ENCODE results near the gene ABCA13.
"Not testable (repeated sequence)": the region's sequence is repeated elsewhere in the genome, so short reads cannot be mapped to it uniquely, and the experiment has no call there.

The ABCA13 gene

DNA sequence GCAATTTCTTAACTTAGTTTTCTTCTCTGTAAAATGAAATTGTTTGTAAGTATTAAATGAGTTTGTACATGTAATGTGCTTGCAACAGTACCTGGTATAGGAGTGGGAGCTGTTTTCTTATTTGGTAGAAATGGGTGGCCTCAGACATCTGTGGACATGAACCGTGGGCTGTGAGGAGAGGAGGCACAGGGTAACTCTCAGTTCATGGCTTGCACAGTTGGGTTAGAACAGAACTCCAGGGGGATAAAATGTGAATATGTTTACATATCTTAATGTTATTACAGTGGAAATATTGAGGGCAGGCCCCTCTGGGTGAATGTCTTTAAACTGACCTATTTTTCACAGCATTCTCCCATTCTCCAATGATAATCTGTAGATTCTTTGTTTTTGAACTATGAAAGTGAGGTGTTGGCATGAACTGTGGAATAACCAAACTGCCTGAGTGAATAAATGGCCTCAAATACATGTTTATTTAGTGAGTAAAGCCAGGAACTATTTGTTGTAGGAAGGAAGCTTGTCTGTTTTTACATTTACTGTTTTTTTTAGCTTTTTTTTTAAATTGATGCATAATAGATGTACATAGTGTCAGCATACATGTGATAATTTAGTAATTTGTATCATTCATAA, 2.6 kb downstream of the ABCA13 start:
- DNase-seq (ENCODE audit: extremely low spot score, insufficient read length, low read depth) (no peak), FAIRE-seq (no peak)

DNA sequence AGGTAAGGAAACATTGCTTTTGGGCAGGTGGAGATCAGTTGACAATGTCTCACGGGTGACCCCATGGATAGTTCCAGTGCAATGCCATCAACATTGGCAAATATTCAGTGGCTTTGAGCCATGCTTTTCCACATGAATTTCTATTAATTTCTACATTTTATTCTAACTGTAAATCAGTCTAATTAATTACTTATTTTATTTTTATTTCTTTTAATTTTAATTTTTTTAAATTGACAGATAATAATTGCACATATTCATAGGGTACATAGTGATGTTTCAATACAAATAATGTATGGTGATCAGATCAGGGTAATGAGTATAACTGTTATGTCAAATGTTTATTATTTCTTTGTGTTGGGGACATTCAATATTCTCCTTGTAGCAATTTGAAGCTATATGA, 3.8 kb downstream of the ABCA13 start:
- DNase-seq (ENCODE audit: extremely low spot score, insufficient read length, low read depth) (no peak), FAIRE-seq (no peak)

DNA sequence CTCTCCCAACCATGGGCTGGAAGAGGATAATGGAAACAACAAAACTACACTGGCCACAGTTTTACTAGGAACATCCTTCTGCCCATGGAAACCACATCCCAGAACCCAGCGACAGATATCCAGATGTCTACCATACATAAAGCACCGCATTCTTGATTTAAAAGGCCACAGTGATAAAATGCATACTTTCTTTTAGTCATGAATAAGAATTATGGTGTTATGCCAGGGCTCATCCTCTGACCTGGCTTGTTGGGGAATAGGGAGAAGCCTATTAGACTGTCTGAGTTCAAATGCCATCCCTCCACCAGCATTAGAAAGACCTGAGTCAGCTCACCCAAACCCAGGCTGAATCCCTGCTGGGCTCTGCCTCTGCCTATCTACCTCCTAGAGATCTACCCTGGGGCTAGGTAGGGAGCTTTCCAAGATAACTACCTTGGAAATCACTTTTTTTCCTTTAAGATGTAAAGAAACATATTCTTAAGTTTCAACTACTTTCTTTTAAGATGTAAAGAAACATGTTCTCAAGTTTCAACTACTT, 5.2 kb downstream of the ABCA13 start:
- FAIRE-seq (no peak), DNase-seq (ENCODE audit: extremely low spot score, insufficient read length, low read depth) (no peak)

DNA sequence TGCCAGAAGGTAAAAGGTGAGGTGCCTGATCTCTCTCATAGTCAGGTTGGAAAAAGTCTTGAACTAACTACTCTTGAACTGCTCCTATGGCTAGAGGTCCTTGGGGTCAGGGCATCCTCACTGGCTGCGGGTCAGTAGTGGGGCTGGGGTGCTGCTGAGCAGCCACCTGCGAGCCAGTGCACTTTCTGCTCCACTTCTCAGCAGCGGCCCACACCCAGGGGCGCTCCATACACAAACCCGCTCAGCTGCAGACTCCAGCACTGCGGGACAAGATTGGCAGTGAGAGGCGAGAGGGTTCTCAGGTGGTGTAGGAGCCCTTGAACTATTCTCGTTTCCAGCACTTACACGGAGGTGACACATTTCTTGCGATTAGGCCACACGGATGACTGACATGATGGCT, 6.0 kb downstream of the ABCA13 start:
- DNase-seq (ENCODE audit: extremely low spot score, insufficient read length, low read depth): no peak
- no peak for FAIRE-seq

DNA sequence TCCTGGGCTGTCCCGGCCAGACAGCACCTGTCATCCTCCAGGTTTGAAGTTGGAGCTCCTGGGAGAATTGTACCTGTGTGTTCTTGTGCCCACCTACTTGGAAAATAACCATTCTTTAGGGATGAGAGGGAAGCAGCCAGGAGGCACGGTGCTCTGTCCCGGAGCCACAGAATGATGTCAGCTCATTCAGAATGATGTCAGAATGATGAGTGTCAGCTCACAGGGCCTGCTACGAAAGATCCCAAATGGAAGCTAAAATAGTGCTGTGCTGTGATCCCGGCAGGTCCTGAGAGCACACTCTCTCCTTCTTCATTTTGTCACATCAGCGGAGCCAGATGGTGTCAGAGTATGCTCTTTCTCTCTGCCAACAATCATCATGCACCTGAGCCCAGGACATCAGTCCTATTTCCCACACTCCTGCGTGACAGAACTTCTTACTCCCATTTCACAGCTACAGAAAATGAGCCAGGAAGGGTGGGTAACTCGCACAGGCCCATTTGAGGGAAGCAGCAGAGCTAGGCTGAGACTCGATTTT, 8.3 kb downstream of the ABCA13 start:
- DNase-seq (ENCODE audit: extremely low spot score, insufficient read length, low read depth): no peak
- no peak for FAIRE-seq

DNA sequence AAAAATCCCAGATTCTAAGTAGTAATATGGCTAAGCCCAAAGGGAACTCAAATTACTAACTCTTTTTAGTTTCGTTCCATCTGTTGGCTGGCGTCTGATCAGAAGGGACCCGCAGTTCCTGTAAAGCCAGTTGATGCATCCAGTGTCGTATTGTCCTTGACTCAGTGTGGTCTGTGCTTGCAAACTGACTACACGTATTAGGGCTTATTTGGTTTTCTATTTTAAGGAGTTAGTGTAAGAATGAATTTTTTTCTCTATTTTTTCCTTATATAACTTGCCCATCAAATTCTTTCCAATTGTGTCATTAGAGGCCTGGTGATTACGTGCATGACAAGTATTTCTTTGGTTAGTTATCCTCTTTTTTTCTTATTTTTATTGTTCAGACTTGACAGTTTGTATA, 9.7 kb downstream of the ABCA13 start:
- FAIRE-seq: no peak
- DNase-seq (ENCODE audit: extremely low spot score, insufficient read length, low read depth): no peak

DNA sequence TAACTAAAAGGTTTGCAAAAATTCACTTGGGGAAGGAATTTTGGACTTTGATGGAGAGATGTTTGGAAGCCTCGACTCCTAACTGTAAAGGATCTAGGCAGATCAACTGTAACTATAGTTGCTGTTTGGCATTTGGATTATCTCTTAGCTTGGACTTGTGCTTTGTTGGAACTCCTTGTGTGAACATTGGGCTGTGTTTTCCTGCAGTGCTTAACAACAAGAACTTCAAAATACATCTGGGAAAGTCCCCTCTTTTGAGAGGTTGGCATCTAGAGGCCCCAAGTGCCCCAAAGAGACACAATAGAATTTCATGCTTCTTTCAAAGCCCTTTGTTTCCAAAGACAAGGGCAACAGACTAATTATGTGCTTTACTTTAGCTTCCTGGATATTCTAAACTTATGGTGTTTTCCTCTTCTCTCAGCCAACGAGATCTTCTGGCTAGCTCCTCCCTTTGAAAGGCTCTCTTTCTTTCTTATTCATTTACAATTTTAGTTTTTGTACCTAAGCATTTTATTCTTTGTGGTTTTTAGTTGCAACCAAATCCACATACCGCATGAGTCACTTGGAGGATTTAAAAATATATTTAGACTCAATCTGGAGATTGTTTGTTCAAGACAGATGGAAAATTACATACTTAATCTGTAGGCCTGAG, 11.6 kb downstream of the ABCA13 start:
- no peak for FAIRE-seq

DNA sequence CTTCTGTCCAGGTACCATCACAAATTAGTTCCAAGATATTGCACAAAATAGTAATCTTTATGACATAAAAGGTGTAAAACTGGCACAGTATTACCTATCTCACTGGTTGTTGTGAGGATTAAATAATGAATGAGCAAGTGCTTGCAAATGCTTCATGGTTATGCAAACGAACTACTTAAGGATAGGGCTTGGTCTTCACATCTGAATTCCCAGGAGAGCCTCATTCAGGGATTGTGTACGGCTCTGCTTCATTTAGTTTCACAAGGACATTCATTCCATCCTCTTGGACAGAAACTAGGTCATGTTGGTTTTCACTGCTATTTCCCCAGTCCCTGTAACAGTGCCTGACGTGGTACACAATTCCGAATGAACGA, 12.1 kb downstream of the ABCA13 start:
- FAIRE-seq: no peak

More for the DNA sequence above, 11.6 kb downstream of the ABCA13 start:
- no peak for DNase-seq (ENCODE audit: extremely low spot score, insufficient read length, low read depth)

DNA sequence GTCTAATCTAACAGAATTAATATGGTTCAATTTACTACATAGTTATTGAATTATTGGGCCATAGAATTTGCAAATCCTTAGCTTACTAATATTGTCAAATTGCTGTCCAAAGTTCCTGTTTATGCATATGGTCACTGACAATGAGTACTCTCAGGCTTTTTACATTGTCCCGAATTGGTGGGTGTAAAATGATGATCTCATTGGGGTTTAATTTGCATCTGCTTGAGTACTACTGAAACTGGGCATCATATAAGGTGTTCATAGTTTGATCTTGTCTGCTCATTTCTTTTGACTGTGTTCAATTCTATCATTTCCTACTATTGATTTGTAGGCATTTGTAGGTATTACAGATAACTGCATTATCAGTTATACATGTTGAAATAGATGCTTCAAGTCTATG, 12.7 kb downstream of the ABCA13 start:
- DNase-seq (ENCODE audit: extremely low spot score, insufficient read length, low read depth): no peak
- FAIRE-seq: no peak

More for the DNA sequence above, 12.1 kb downstream of the ABCA13 start:
- no peak for DNase-seq (ENCODE audit: extremely low spot score, insufficient read length, low read depth)

DNA sequence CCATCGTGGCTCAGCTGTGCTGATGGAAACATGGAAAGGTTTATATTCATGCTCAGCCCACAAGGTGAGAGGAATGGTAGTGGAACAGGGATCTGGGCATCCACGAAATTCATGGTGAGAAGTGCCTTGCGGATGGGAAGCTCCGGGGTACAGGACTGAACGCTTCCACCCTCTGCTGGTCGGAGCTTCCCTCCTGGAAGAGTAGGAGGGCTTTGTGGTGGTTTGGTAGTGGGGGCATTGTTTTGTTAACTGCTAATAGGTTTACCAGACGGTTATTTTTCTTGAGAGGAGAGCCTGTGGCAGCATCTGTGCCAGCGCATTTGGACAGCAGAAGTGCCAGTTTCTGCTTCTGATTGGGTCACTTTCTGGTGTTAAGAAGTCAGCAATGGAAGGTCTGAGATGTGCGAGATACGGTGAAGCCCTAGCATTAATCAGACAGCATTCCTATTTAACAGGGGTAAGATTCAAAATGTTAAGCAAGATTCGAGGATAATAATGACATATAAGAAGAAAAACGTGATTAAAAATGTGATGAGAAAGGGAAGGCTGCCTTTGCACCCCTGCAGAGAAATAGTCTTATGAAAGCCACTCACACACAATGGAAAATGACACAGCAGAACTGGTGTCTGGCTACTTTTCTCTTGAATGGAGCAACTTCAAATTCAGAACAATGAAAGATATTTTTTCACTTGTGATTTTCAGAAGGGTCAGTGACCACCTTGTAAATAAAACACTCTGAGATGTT, 17.7 kb downstream of the ABCA13 start:
- FAIRE-seq: no peak
- no peak for DNase-seq (ENCODE audit: extremely low spot score, insufficient read length, low read depth)

DNA sequence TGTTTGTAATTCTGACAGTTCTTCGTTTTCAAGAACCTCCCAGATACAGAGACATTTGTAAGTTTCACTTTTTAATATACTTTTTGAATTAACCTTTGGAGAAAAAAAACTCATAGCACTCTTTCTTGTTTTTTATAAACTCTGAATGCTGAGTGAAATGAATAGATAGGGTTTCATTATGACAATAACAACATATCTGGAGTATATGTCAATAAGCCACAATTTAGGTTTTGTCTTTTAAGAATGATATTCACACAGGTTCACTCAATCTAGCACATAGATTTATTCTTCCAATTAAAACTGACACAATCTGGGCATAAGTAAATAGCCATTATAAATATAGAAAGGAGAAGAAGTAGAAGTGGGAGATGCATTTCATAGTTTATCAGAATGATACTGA, 21.7 kb downstream of the ABCA13 start:
- no peak for DNase-seq (ENCODE audit: extremely low spot score, insufficient read length, low read depth)
- no peak for FAIRE-seq

DNA sequence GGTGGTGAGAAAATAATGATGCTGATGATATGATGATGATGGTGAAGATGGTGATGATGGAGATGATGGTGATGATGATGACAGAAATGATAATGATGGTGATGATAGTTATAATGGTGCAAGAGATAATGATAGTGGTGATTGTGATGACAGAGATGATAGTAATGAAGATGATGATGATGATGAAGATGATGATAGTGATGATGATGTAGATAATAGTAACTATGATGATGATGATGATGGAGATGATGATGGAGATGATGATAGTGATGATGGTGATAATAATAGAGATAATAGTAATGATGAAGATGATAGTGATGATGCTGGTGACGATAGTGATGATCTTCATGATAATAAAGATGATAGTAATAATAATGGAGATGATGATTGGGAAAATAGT, 22.2 kb downstream of the ABCA13 start:
- DNase-seq (ENCODE audit: extremely low spot score, insufficient read length, low read depth) (no peak), FAIRE-seq (no peak)

DNA sequence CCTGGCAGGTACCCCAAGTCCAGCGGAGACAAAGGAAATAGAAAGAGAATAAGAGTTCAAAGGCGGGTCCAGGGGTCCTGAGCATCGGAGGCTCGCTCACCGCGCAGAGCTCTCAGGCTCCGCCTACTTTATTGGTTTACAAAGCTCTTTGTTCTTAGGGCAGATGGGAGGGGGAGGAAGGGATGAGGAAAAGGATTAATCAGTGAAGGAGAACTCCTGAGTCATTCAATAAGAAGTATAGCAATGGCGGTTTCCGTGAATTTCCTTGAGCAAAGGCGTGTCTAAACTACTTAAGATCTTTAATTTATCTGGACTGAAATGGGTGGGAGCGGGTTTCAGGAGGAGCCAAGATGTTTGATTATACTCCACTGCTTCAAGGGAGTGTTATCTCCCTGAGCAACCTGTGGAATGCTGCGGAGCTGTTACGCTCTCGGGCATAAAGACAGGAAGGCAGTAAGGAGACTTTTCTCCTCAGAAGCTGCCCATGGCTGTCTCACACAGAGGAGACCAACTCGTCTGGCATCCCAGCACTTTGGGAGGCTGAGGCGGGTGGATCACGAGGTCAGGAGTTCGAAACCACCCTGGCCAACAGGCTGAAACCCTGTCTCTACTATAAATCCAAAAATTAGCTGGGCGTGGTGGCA, 29.8 kb downstream of the ABCA13 start:
- DNase-seq (ENCODE audit: extremely low spot score, insufficient read length, low read depth); FAIRE-seq: not testable (repeated sequence)

DNA sequence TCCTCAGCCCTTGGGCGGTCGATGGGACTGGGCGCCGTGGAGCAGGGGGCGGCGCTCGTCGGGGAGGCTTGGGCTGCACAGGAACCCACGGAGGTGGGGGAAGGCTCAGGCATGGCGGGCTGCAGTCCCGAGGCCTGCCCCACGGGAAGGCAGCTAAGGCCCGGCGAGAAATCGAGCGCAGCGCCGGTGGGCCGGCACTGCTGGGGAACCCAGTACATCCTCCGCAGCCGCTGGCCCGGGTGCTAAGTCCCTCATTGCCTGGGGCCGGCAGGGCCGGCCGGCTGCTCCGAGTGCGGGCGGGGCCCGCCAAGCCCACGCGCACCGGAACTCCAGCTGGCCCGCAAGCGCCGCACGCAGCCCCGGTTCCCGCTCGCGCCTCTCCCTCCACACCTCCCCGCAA, 31.7 kb downstream of the ABCA13 start:
- DNase-seq (ENCODE audit: extremely low spot score, insufficient read length, low read depth); FAIRE-seq: not testable (repeated sequence)

DNA sequence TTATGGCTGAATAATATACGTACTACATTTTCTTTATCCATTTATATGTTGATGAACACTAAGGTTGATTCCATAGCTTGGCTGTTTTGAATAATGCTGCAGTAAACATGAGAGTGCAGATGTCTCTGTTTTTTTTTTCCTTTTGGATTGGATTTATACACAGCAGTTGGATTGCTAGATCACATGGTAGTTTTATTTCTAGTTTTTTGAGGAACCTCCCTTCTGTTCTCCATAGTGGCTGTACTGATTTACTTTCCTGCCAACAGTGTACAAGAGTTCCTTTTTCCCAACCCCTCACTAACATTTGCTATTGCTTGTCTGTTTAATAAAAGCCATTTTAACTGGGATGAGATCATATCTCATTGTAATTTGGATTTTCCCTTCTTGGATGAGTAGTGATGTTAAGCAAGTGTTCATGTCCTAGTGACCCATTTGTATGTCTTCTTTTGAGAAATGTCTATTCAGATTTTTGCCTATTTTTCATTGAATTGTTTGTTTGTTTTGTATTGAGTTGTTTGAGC, 36.0 kb downstream of the ABCA13 start:
- FAIRE-seq (no peak), DNase-seq (ENCODE audit: extremely low spot score, insufficient read length, low read depth) (no peak)

DNA sequence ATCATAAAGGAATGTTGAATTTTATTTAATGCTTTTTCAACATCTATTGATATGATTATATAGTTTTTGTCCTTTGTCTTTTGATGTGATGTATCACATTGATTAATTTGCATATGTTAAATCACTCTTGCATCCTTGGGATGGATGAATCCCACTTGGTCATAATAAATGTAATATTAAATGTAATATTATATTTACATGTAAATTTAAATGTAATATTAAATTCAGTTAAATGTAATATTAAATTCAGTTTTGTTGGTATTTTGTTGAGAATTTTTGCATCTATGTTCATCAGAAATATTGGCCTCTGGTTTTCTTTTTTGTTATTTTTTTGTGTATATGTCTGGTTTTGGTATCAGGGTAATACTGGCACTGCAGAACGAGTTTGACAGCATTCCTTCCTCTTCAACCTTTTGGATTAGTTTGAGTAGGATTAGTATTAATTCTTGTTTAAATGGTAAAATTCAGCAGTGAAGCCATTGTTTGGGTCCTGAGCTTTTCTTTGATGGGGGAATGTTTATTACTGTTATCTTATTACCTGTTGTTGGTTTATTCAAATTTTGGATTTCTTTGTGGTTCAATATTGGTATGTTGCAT, 37.8 kb downstream of the ABCA13 start:
- DNase-seq (ENCODE audit: extremely low spot score, insufficient read length, low read depth): no peak
- no peak for FAIRE-seq

DNA sequence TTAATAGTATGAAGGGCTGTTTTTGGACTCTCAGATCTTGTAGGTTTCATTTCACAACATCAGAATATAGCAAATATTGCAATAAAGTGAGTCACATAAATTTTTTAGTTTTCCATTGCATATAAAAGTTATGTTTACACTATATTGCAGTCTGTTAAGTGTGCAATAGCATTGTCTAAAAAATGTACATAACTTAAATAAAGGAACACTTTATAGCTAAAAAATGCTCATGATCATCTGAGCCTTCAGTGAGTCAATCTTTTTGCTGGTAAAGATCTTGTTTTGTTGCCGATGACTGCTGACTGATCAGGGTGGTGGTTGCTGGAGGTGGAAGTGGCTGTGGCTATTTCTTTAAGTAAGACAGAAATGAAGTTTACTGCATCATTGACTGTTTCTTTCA, 42.0 kb downstream of the ABCA13 start:
- DNase-seq (ENCODE audit: extremely low spot score, insufficient read length, low read depth): no peak
- no peak for FAIRE-seq

DNA sequence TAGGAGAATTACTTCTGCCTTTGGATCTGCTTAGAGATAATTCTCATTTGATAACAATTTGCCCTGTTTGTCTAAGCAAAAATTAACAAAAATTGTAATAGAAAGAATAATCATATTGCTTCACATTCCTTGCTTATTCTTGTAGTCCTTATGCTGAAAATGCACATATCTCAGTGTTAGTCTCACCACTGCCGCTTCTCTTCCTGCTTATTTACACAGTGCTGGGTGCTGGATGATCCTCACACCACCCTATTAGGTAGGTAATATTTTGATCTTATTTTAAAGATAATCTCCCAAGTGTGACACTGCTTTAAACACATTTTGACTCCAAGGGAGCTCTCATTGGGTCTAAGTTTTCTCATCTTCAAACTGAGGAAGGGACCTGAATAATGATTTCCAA, 46.0 kb downstream of the ABCA13 start:
- FAIRE-seq (no peak), DNase-seq (ENCODE audit: extremely low spot score, insufficient read length, low read depth) (no peak)

DNA sequence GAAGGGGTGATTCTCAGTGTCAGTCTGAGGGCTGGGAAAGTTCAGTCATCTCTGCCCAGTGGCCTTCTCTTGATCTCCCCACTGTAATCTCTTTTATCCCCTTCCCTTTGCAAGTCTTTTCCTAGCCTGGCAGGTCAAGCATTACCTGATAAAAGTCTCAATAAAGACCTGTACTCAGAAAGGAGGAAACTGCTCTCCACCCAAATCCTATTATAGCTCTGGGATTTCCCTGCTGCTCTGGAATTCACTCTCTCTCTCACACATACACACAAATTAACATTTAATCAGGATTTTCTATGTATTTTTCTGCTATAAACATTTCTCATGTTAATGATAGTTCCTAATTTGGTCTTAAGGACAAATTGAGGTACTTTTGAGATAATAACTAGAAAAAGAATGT, 46.5 kb downstream of the ABCA13 start:
- FAIRE-seq (no peak), DNase-seq (ENCODE audit: extremely low spot score, insufficient read length, low read depth) (no peak)

DNA sequence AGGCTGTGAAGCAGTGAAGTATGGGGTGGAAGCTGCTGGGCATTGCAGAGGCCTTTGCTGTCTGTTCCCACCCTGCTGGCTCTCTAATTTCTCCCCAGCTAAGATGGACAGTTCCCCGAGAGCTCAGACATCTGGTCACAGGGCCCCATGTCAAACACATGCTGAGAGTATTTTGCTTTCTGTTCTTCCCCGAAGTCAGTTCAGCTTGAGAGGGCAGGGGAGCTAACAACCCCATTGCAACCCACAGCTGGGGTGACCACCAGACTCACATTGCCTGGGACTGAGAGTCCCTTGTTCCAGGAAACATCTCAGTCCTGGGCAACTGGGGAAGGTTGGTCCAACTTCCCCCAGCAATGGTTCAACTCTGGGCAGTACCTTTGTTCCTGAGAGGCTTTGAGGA, 52.8 kb downstream of the ABCA13 start:
- FAIRE-seq (no peak), DNase-seq (ENCODE audit: extremely low spot score, insufficient read length, low read depth) (no peak)

All from GM18507 (cell line).